Muscle layer of duodenum (tissue), 2 donors: ENCODE measurements around the gene MDH2.
"Not testable (repeated sequence)": the region's sequence is repeated elsewhere in the genome, so short reads cannot be mapped to it uniquely, and the experiment has no call there.

Experiments used
- H3K27ac ChIP-seq: one replicate; pipeline ENCODE4 v1.7.0; 2013; ENCODE audit warnings: mild to moderate bottlenecking, low read length
- H3K27me3 ChIP-seq: one replicate; pipeline ENCODE4 v1.7.0; 2013; ENCODE audit warnings: low read depth, mild to moderate bottlenecking, control low read depth, low read length
- H3K36me3 ChIP-seq, 2 donors: one replicate each; pipeline ENCODE4 v1.7.0; 2013; ENCODE audit warnings: low read length in 2 of 2, control low read depth in 1 of 2, mild to moderate bottlenecking in 1 of 2; ENCODE audit not compliant: insufficient read depth in 2 of 2, control insufficient read depth in 1 of 2
- H3K4me1 ChIP-seq, 2 donors: one replicate each; pipeline ENCODE4 v1.7.0; 2013; ENCODE audit warnings: low read length in 2 of 2, mild to moderate bottlenecking in 2 of 2, control low read depth in 1 of 2, moderate library complexity in 1 of 2; ENCODE audit not compliant: insufficient read depth in 2 of 2, control insufficient read depth in 1 of 2
- H3K4me3 ChIP-seq, 2 donors: one replicate each; pipeline ENCODE4 v1.7.0; 2013; ENCODE audit warnings: low read length in 2 of 2, low read depth in 1 of 2, mild to moderate bottlenecking in 1 of 2
- H3K9me3 ChIP-seq, 2 donors: one replicate each; pipeline ENCODE4 v1.7.0; 2013; ENCODE audit warnings: low read length in 2 of 2, control low read depth in 1 of 2, mild to moderate bottlenecking in 1 of 2; ENCODE audit not compliant: control insufficient read depth in 1 of 2
- donor health status: healthy.

The MDH2 gene

DNA sequence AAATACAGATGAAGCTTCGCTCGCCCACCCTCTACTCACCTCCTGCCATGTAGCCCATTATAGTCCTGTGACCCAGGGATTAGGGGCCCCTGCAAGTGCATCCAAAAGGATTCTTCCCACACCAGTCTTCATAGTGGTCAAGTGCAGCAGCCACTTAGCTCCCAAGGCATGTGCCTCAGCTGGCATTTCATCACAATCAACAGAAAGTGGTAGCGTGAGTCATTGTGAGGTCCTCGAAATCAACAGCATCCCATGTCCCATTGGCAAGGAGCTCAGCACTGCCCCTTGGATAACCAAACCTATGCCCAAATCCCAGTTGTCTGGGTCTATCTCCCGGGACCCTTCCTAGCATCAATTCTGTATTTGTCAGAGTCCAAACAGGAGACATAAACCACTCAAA is 45.6 kb downstream of the MDH2 start:
- not testable (repeated sequence) for H3K36me3 ChIP-seq, H3K9me3 ChIP-seq, H3K4me1 ChIP-seq, H3K4me3 ChIP-seq, H3K27ac ChIP-seq, H3K27me3 ChIP-seq

DNA sequence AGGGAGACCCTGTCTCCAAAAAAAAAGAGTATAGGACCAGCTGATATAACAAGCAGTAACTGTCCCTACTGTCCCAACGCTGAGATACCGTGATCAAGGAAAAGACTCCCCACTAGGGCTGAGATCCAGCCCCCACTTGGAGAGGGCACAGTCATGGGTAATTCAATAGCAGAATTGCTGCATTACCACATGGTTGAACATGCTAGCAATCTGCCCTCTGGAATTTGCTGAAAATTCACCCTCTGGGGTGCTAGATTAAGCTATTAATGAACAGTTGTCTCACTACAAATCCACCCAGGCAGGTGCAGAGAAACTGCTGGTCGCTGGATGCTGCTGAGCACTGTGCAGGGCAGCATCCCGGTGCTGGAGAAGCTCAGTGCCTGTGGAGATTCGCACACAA is 46.4 kb downstream of the MDH2 start:
- not testable (repeated sequence) for H3K4me1 ChIP-seq, H3K9me3 ChIP-seq, H3K4me3 ChIP-seq, H3K27me3 ChIP-seq, H3K36me3 ChIP-seq, H3K27ac ChIP-seq

DNA sequence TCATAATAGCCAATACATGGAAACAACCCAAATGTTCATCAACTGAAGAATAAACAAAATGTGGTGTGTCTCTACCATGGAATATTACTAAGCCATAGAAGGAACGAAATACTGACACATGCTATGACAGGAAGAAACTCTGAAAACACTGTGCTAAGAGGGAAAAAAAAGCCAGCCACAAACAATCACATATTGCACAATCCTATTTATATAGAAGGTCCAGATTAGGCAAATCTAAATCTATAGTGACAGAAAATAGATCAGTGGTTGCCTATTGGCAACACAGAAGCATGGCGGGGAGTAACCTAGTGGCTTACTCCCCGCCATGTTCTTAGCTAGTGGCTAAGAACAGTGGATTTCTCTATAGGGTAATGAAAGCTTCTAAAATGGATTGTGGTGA is 48.0 kb downstream of the MDH2 start:
- no peak overlapping the region for H3K27ac ChIP-seq
- no peaks in the 10 kb centered on the region for H3K36me3 ChIP-seq
- no peaks in the 10 kb centered on the region for H3K4me1 ChIP-seq
- H3K4me3 ChIP-seq = no peak overlapping the region
- no peaks in the 10 kb centered on the region for H3K9me3 ChIP-seq
- no peaks in the 10 kb centered on the region for H3K27me3 ChIP-seq

DNA sequence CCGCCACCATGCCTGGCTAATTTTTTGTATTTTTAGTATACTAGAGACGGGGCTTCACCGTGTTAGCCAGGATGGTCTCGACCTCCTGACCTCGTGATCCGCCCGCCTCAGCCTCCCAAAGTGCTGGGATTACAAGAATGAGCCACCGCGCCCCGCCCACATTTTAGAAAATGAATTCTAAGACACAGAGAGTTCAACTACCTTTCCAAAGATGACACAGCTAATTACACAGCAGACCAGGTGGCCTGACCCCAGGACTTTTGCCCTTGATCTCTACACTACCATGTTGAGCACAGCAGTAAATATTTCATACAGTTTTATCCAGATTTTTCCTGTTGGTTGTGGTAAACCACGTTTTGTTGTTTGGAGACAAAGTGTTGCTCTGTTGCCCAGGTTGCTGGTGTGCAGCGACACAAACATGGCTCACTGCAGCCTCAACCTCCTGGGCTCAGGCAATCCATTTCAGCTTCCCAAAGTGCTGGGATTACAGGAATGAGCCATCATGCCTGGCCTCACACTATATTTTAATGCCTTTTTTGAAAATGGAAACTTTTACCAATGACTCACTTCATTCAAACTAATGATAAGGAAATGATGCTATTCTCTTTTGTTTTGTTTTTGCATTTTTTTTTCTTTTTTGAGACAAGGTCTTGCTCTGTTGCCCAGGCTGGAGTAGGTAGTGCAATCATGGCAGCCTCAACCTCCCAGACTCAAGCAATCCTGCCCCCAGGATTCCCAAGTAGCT is 54.0 kb downstream of the MDH2 start:
- H3K27me3 ChIP-seq, H3K4me3 ChIP-seq, H3K9me3 ChIP-seq, H3K27ac ChIP-seq, H3K36me3 ChIP-seq, H3K4me1 ChIP-seq: not testable (repeated sequence)

DNA sequence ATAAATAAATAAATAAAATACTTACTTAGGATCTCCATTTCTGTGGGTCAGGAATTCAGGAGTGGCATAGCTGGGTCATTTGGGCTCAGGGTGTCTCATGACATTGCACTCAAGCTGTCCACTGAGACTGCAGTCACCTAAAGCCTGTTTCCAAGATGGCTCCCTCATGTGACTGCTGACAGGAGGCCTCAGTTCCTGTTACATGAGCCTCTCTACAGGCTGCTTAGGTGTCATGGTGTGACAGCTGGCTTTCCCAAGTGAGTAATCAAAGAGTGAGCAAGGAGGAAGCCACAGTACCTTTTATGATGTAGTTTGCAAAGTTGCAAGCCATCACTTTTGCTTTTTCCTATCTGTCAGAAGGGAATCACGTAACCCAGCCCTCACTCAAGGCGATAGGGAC is 55.9 kb downstream of the MDH2 start:
- H3K4me1 ChIP-seq, H3K27ac ChIP-seq, H3K27me3 ChIP-seq, H3K36me3 ChIP-seq, H3K9me3 ChIP-seq, H3K4me3 ChIP-seq: not testable (repeated sequence)

DNA sequence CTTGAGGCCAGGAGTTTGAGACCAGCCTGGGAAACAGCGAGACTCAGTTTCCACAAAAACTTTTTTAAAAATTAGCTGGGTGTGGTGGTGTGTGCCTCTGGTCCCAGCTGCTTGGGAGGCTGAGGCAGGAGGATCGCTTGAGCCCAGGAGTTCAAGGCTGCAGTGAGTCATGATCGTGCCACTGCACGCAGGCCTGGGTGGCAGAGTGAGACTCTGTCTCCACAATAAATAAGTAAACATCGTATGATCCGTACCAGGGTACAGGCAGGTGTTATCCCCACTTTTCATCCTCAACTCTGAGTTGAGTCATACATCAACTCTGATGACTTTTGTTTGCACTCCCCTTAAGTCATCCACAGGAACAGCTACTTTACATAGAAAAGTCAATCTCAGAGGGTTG is 58.2 kb downstream of the MDH2 start:
- H3K9me3 ChIP-seq, H3K36me3 ChIP-seq, H3K27ac ChIP-seq, H3K4me1 ChIP-seq, H3K4me3 ChIP-seq, H3K27me3 ChIP-seq: not testable (repeated sequence)

DNA sequence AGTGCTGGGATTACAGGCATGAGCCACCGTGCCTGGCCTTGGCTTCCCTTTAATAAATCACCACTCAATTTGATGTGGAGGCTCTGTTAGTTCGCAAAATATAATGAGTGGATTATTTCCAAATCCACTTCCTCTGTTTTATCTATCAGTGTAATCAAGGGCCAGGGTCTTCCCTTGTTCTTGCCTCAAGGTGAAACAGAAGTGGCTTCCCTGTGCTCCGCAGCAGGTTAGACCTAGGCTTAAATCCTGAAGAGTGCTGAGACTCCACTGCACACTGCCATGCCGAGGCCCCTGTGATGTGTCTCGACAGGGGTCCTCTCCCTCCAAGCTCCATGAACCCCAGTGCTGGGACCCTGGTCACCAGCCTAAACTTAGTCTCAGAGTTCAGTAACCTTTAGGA is 59.0 kb downstream of the MDH2 start:
- Histone ChIP-seq H3K4me1 (no peaks in the 10 kb centered on the region), H3K4me3 (no peak overlapping the region), H3K36me3 (no peaks in the 10 kb centered on the region), H3K9me3 (no peaks in the 10 kb centered on the region), H3K27me3 (no peaks in the 10 kb centered on the region), H3K27ac (no peak overlapping the region)

DNA sequence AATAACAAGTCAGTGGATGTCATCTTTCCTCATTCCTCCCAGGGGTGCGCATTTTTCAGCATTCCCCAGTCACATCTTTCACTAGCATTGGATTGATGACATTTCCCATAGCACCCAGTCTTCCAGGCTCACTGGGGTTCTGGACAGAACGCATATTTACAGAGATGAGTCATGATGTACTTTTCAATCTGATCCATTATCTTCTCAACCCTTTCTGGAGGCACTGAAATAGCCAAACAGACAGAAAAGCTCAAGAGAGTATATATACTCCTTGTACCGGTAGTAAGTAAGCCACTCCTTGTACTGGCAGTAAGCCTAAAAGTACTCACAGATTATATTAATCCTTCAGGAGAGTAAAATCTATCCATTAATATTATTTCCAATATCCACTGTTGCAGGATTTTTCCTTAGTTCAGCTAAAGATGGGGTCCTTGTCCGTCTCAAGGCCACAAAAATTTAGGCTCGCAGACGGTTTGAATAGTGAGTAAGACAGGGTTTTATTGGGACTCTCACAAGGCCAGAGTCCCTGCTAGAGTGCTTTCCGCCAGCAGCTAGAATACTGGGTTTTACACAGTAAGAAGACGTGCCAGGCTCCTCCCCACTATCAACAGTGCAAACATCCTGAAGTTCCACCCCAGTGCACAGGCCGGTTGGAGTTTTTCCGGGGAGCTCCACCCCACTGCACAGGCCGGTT is 60.8 kb downstream of the MDH2 start:
- Histone ChIP-seq H3K27me3 (no peaks in the 10 kb centered on the region), H3K27ac (no peak overlapping the region), H3K36me3 (no peaks in the 10 kb centered on the region), H3K9me3 (no peaks in the 10 kb centered on the region), H3K4me3 (no peak overlapping the region), H3K4me1 (no peaks in the 10 kb centered on the region)

DNA sequence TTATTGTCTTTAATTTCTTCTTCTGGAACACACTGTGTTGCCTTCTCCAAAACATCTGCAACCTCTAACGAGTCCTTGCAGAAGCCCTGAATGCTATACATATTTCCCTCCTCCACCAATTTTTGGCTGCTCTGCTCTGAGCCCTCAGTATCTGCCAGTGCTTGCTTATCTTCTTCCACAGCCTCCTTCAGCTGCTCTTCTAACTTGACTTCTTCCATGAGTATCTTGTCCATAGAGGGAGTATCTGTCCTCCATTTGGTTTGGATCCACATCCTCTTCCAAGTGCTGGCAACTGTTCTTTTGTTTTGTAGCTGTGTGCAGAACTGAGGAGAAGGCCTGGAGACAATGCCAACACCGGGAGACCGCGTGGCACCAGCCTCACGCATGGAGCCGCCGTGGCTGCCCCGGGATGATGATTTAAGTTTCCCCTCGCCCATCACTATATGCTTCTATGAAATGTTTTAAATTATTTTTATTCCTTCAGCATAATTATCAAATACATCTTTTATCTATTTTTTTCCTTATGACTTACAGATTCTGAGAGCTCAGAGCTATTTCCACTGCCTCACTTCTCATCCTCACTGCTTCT is 65.2 kb downstream of the MDH2 start:
- not testable (repeated sequence) for H3K4me1 ChIP-seq, H3K27me3 ChIP-seq, H3K9me3 ChIP-seq, H3K36me3 ChIP-seq, H3K4me3 ChIP-seq, H3K27ac ChIP-seq

DNA sequence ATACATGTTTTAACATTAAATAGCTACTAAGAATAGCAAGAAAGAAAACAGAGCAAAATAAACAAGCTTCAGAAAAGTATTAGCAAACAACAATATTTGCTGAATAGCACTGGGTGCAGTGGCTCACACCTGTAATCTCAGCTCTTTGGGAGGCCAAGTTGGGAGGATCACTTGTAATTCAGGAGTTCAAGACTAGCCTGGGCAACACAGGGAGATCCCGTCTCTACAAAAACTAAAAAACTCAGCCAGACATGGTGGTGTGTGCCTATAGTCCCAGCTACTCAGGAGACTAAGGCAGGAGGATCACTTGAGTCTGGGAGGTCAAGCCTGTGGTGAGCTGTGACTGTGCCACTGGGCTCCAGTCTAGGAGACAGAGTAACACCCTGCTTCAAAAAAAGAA is 66.8 kb downstream of the MDH2 start:
- H3K4me3 ChIP-seq, H3K36me3 ChIP-seq, H3K9me3 ChIP-seq, H3K27me3 ChIP-seq, H3K4me1 ChIP-seq, H3K27ac ChIP-seq: not testable (repeated sequence)
